ENCODE data around the gene TTLL11.

DNA sequence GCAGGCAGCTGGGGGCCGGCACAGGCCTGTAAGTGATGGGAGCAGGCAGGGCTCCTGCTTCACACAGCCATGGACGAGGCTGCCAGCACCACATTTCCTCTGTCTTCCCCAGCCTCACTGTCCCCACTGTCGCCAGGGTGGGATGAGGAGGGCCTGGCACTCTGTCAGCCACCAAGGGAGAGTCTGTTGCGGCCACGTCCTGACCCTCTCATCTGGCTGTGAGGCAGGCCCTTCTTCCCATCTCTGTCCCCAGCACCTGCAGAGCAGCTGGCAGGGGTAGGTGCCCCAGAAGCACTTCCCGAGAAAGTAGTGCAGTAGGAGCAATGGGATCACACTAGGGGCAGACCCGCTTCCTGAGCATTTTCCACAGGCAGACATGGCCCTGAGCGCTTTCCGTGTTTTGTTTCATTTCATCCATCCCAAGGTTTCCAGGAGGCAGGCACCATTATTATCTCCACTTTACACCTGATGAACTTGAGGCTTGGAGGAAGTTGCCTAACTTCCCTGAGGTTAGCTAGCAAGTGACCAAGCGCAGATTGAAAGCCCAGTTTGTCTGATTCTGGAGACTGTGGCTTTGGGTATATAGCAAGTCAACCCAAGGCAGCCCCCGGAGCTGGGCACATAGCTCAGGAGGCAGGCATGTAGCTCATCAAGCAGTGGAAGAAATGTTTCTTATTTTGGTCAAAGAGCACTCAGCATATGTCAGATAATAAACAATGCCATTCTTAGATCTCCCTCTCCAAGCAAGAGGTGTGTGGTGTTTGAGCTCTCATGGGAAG, 239.3 kb downstream of the TTLL11 start:
- TF ChIP-seq EZH2 (IDR thresholded peaks at IDR 0.05; ENCODE audit: borderline replicate concordance, insufficient read depth, low read length, poor library complexity, severe bottlenecking) (no peak), RAD21 (conservative IDR thresholded peaks at IDR 0.05) (no peak), SMC3 (conservative IDR thresholded peaks at IDR 0.05; ENCODE audit: poor library complexity) (no peak), POLR2AphosphoS5 (IDR thresholded peaks at IDR 0.05) (no peak), EP300 (conservative IDR thresholded peaks at IDR 0.05; ENCODE audit: poor library complexity, severe bottlenecking) (no peak), MXI1 (conservative IDR thresholded peaks at IDR 0.05; ENCODE audit: poor library complexity, severe bottlenecking) (no peak), TAF1 (IDR thresholded peaks at IDR 0.05; ENCODE audit: low read depth) (no peak)
- TF ChIP-seq, protein P1, sequence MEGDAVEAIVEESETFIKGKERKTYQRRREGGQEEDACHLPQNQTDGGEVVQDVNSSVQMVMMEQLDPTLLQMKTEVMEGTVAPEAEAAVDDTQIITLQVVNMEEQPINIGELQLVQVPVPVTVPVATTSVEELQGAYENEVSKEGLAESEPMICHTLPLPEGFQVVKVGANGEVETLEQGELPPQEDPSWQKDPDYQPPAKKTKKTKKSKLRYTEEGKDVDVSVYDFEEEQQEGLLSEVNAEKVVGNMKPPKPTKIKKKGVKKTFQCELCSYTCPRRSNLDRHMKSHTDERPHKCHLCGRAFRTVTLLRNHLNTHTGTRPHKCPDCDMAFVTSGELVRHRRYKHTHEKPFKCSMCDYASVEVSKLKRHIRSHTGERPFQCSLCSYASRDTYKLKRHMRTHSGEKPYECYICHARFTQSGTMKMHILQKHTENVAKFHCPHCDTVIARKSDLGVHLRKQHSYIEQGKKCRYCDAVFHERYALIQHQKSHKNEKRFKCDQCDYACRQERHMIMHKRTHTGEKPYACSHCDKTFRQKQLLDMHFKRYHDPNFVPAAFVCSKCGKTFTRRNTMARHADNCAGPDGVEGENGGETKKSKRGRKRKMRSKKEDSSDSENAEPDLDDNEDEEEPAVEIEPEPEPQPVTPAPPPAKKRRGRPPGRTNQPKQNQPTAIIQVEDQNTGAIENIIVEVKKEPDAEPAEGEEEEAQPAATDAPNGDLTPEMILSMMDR (IDR thresholded peaks at IDR 0.05; ENCODE audit: poor library complexity, severe bottlenecking), result no peak
- TF ChIP-seq, protein P2, sequence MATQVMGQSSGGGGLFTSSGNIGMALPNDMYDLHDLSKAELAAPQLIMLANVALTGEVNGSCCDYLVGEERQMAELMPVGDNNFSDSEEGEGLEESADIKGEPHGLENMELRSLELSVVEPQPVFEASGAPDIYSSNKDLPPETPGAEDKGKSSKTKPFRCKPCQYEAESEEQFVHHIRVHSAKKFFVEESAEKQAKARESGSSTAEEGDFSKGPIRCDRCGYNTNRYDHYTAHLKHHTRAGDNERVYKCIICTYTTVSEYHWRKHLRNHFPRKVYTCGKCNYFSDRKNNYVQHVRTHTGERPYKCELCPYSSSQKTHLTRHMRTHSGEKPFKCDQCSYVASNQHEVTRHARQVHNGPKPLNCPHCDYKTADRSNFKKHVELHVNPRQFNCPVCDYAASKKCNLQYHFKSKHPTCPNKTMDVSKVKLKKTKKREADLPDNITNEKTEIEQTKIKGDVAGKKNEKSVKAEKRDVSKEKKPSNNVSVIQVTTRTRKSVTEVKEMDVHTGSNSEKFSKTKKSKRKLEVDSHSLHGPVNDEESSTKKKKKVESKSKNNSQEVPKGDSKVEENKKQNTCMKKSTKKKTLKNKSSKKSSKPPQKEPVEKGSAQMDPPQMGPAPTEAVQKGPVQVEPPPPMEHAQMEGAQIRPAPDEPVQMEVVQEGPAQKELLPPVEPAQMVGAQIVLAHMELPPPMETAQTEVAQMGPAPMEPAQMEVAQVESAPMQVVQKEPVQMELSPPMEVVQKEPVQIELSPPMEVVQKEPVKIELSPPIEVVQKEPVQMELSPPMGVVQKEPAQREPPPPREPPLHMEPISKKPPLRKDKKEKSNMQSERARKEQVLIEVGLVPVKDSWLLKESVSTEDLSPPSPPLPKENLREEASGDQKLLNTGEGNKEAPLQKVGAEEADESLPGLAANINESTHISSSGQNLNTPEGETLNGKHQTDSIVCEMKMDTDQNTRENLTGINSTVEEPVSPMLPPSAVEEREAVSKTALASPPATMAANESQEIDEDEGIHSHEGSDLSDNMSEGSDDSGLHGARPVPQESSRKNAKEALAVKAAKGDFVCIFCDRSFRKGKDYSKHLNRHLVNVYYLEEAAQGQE (IDR thresholded peaks at IDR 0.05; ENCODE audit: borderline replicate concordance), result no peak
